ENCODE data around the gene SECTM1.

SECTM1 gene

GRCh38 chr17:82299452-82299851, 34.1 kb downstream of the SECTM1 start:
- no peak for DNase-seq (ENCODE audit: low read depth in 3 of 3)

GRCh38 chr17:82298538-82299421, 34.8 kb downstream of the SECTM1 start:
- no peak for DNase-seq (ENCODE audit: low read depth in 3 of 3)

GRCh38 chr17:82297714-82298537, 35.6 kb downstream of the SECTM1 start:
- peak; percentile 82 to 92 (median 89) for DNase-seq (ENCODE audit: low read depth in 3 of 3)

GRCh38 chr17:82297280-82297713, 36.3 kb downstream of the SECTM1 start:
- DNase-seq (ENCODE audit: low read depth in 3 of 3) = peak; percentile 68 to 93 (median 76)

- DNase-seq (ENCODE audit: low read depth in 3 of 3) = no peak
Measured at GRCh38 chr17:82296511-82297279, 36.9 kb downstream of the SECTM1 start.

- DNase-seq (ENCODE audit: low read depth in 3 of 3) = no peak
Measured at GRCh38 chr17:82295472-82295814, 38.1 kb downstream of the SECTM1 start.

- DNase-seq (ENCODE audit: low read depth in 3 of 3) = no peak
Measured at GRCh38 chr17:82294064-82294773, 39.3 kb downstream of the SECTM1 start.

GRCh38 chr17:82292251-82293154, 41.1 kb downstream of the SECTM1 start:
- DNase-seq (ENCODE audit: low read depth in 3 of 3) = peak; percentile 81 to 91 (median 85)

GRCh38 chr17:82291582-82292250, 41.9 kb downstream of the SECTM1 start:
- DNase-seq (ENCODE audit: low read depth in 3 of 3) = no peak

GRCh38 chr17:82287868-82288801, 45.4 kb downstream of the SECTM1 start:
- DNase-seq (ENCODE audit: low read depth in 3 of 3) = no peak

GRCh38 chr17:82287013-82287867, 46.3 kb downstream of the SECTM1 start:
- no peak for DNase-seq (ENCODE audit: low read depth in 3 of 3)

- DNase-seq (ENCODE audit: low read depth in 3 of 3) = no peak
Measured at GRCh38 chr17:82285141-82285540, 48.4 kb downstream of the SECTM1 start.

- DNase-seq (ENCODE audit: low read depth in 3 of 3) = peak in 1 of 3 experiments; percentile 67
Measured at GRCh38 chr17:82283208-82283749, 50.3 kb downstream of the SECTM1 start.

- no peak for DNase-seq (ENCODE audit: low read depth in 3 of 3)
Measured at GRCh38 chr17:82282239-82283207, 51.0 kb downstream of the SECTM1 start.

- DNase-seq (ENCODE audit: low read depth in 3 of 3) = peak in 1 of 3 experiments; percentile 57
Measured at GRCh38 chr17:82281502-82282238, 51.9 kb downstream of the SECTM1 start.

Data from stimulated activated CD4-positive, alpha-beta T cell treated with anti-CD3 and anti-CD28 coated beads, TNF-alpha, amount 100 ng/mL, for 24 hours (primary cell).